CD14-positive monocyte (primary cell): ENCODE results near the gene DCUN1D5. TPM values are rescaled to one million over a fixed set of nuclear protein-coding genes. Genes with fewer than 3 reads are reported as not detected.

ENCODE experiments used
- DNase-seq, 3 donors: peaks; one replicate each; pipeline ENCODE4 v3.0.0-alpha.2; 2011 to 2022
- H2AFZ ChIP-seq: 2 replicates; pipeline ENCODE4 v1.6.0; 2012; ENCODE audit warnings: mild to moderate bottlenecking, low read depth, low read length, inconsistent platforms; ENCODE audit not compliant: insufficient read depth, poor library complexity, severe bottlenecking
- H3K27ac ChIP-seq, 2 donors: 1 replicate in 1 of 2; 2 replicates in 1 of 2; pipeline ENCODE4 v1.5.1; 2012 to 2013; ENCODE audit warnings: low read length in 2 of 2, control low read depth in 1 of 2, inconsistent platforms in 1 of 2, low read depth in 1 of 2, mild to moderate bottlenecking in 1 of 2
- H3K27me3 ChIP-seq, 2 donors: one replicate each; pipeline versions ENCODE4 v1.6.0 to v1.6.1; 2011 to 2013; ENCODE audit warnings: low read length in 2 of 2; ENCODE audit not compliant: control insufficient read depth in 2 of 2, insufficient read depth in 2 of 2
- H3K36me3 ChIP-seq, 2 donors: replicated peaks in 1 of 2; 1 replicate in 1 of 2; 2 replicates in 1 of 2; pipeline versions ENCODE4 v1.5.1 to v1.6.1; 2012 to 2013; ENCODE audit warnings: low read length in 2 of 2, control low read depth in 1 of 2, inconsistent platforms in 1 of 2, mild to moderate bottlenecking in 1 of 2; ENCODE audit not compliant: insufficient read depth in 2 of 2, control insufficient read depth in 1 of 2
- H3K4me1 ChIP-seq, 2 donors: 1 replicate in 1 of 2; 2 replicates in 1 of 2; pipeline versions ENCODE4 v1.5.1 to v1.6.1; 2012 to 2013; ENCODE audit warnings: low read length in 2 of 2, control low read depth in 1 of 2, inconsistent platforms in 1 of 2, mild to moderate bottlenecking in 1 of 2, moderate library complexity in 1 of 2; ENCODE audit not compliant: insufficient read depth in 2 of 2, control insufficient read depth in 1 of 2
- H3K4me2 ChIP-seq: replicated peaks from 2 replicates; pipeline ENCODE3; 2012; ENCODE audit warnings: low read length, moderate library complexity, mild to moderate bottlenecking; ENCODE audit not compliant: poor library complexity, severe bottlenecking; ENCODE audit errors: extremely low read depth
- H3K4me3 ChIP-seq, 3 experiments: fragments of 200-600 bp in 1 of 3; sonication (generic) in 1 of 3; replicated peaks in 1 of 3; 1 replicate in 2 of 3; 2 replicates in 1 of 3; pipeline ENCODE4 v1.5.1; 2011 to 2013; ENCODE audit warnings: low read length in 3 of 3, mild to moderate bottlenecking in 3 of 3, control low read depth in 2 of 3, low read depth in 2 of 3, inconsistent platforms in 1 of 3, moderate library complexity in 1 of 3
- H3K79me2 ChIP-seq: 2 replicates; pipeline ENCODE4 v1.6.0; 2012; ENCODE audit warnings: mild to moderate bottlenecking, control low read depth, inconsistent platforms, low read length, moderate library complexity; ENCODE audit not compliant: insufficient read depth
- H3K9ac ChIP-seq: 2 replicates; pipeline ENCODE4 v1.6.0; 2017; ENCODE audit warnings: low read length, mild to moderate bottlenecking; ENCODE audit not compliant: insufficient read depth, poor library complexity, severe bottlenecking
- H3K9me3 ChIP-seq, 2 donors: replicated peaks in 1 of 2; 1 replicate in 1 of 2; 2 replicates in 1 of 2; pipeline versions ENCODE4 v1.5.1 to v1.6.1; 2012 to 2013; ENCODE audit warnings: low read length in 2 of 2, control low read depth in 1 of 2; ENCODE audit not compliant: control insufficient read depth in 1 of 2, insufficient read depth in 1 of 2
- H4K20me1 ChIP-seq: 2 replicates; pipeline ENCODE4 v1.6.0; 2012; ENCODE audit warnings: mild to moderate bottlenecking, low read length, control low read depth, moderate library complexity; ENCODE audit not compliant: insufficient read depth
- H3K27ac Mint-ChIP-seq, 7 donors: one replicate each; pipeline ENCODE4 v1.8.0; 2020; ENCODE audit warnings: mild to moderate bottlenecking in 7 of 7, mixed read lengths in 7 of 7, moderate library complexity in 6 of 7, inconsistent platforms in 2 of 7
- H3K27me3 Mint-ChIP-seq, 3 donors: one replicate each; pipeline ENCODE4 v1.8.0; 2021 to 2022; ENCODE audit warnings: low read depth in 3 of 3, mild to moderate bottlenecking in 3 of 3, mixed read lengths in 3 of 3, moderate library complexity in 3 of 3, inconsistent platforms in 1 of 3
- H3K36me3 Mint-ChIP-seq, 2 donors: one replicate each; pipeline ENCODE4 v1.8.0; 2020; ENCODE audit warnings: mixed read lengths in 2 of 2, inconsistent platforms in 1 of 2, mild to moderate bottlenecking in 1 of 2
- H3K4me1 Mint-ChIP-seq: one replicate; pipeline ENCODE4 v1.8.0; 2020; ENCODE audit warnings: mild to moderate bottlenecking, mixed read lengths
- H3K4me3 Mint-ChIP-seq, 2 donors: one replicate each; pipeline ENCODE4 v1.8.0; 2020; ENCODE audit warnings: mild to moderate bottlenecking in 2 of 2, mixed read lengths in 2 of 2, moderate library complexity in 1 of 2
- H3K9me3 Mint-ChIP-seq, 7 donors: one replicate each; pipeline ENCODE4 v1.8.0; 2020 to 2022; ENCODE audit warnings: mixed read lengths in 7 of 7, mild to moderate bottlenecking in 6 of 7, moderate library complexity in 6 of 7, inconsistent platforms in 2 of 7
- WGBS: methylation state at CpG from one replicate; pipeline ENCODE4 v1.1.5; 2013; ENCODE audit warnings: missing lambda C conversion rate; ENCODE audit not compliant: insufficient coverage; 5-methylcytosine and 5-hydroxymethylcytosine counted together
- intact Hi-C, 2 donors: fragments of 100-400 bp; cut with micrococcal nuclease; formaldehyde crosslinking; loops; one replicate each; pipeline versions ENCODE4 v1.15.0 to v1.15.1; 2023
- polyA plus RNA-seq, 3 donors: library from polyadenylated mRNA; depleted of rRNA in 1 of 3; unstranded in 2 of 3; stranded (reverse) in 1 of 3; fragments of 300-500 nt in 2 of 3; fragments of >200 nt in 1 of 3; fragmentation: Illumina TruSeq in 2 of 3; gene quantifications; 1 replicate in 2 of 3; 2 replicates in 1 of 3; pipeline ENCODE4 v1.2.3, GENCODE V29; 2012 to 2021
- TF ChIP-seq, protein P1 (sequence below): fragments of 200-600 bp; IDR thresholded peaks from one replicate; pipeline ENCODE4 v1.8.0; 2022; ENCODE audit warnings: antibody characterized with exemption, mild to moderate bottlenecking

The DCUN1D5 gene
- polyA plus RNA-seq, 3 donors, result 7.8 to 20.3 (median 19.5) TPM

DNA sequence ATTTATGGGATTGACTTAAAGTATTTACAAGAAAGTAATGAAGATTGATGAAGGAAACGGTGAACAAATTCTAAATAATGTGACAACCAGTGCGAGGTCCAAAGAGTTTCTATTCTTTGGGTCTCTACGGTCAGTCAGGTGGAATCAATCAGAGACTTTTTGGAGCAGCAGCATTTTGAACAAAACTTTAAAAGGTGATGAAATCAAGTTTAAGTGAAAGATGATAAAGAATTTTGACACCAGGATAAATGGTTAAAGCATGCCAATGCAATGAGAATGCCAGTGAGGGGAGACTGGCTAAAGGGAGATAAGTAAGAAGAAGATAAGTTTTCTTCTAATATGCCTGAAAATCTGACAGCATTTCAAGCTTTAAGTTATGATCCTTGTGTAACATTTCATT is 67.9 kb downstream of the DCUN1D5 start:
- no peak overlapping the region for H3K4me2 ChIP-seq
- H2AFZ ChIP-seq, result no peak overlapping the region
- no peak overlapping the region for H3K4me3 ChIP-seq
- H3K9ac ChIP-seq, result no peak overlapping the region
- DNase-seq, result no peak
- H3K27me3 ChIP-seq, result no peaks in the 10 kb centered on the region
- Mint-ChIP-seq H3K27me3 (peaks cover 0 to 5% (median under 1%) of the 10 kb centered on the region in 3 donors), H3K4me3 (no peak overlapping the region), H3K36me3 (no peaks in the 10 kb centered on the region), H3K4me1 (no peaks in the 10 kb centered on the region), H3K27ac (no peak overlapping the region), H3K9me3 (peaks cover 0 to 2% (median 0%) of the 10 kb centered on the region in 7 donors)
- 97% methylated on average over 3 of the region's 3 CpGs for WGBS
- no peaks in the 10 kb centered on the region for H4K20me1 ChIP-seq
- H3K27ac ChIP-seq, result no peak overlapping the region
- intact Hi-C loops, result no loop called here
- TF ChIP-seq, protein P1, sequence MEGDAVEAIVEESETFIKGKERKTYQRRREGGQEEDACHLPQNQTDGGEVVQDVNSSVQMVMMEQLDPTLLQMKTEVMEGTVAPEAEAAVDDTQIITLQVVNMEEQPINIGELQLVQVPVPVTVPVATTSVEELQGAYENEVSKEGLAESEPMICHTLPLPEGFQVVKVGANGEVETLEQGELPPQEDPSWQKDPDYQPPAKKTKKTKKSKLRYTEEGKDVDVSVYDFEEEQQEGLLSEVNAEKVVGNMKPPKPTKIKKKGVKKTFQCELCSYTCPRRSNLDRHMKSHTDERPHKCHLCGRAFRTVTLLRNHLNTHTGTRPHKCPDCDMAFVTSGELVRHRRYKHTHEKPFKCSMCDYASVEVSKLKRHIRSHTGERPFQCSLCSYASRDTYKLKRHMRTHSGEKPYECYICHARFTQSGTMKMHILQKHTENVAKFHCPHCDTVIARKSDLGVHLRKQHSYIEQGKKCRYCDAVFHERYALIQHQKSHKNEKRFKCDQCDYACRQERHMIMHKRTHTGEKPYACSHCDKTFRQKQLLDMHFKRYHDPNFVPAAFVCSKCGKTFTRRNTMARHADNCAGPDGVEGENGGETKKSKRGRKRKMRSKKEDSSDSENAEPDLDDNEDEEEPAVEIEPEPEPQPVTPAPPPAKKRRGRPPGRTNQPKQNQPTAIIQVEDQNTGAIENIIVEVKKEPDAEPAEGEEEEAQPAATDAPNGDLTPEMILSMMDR, result no peak
- no peaks in the 10 kb centered on the region for H3K79me2 ChIP-seq
- H3K36me3 ChIP-seq, result no peaks in the 10 kb centered on the region
- no peaks in the 10 kb centered on the region for H3K9me3 ChIP-seq
- H3K4me1 ChIP-seq, result no peaks in the 10 kb centered on the region

DNA sequence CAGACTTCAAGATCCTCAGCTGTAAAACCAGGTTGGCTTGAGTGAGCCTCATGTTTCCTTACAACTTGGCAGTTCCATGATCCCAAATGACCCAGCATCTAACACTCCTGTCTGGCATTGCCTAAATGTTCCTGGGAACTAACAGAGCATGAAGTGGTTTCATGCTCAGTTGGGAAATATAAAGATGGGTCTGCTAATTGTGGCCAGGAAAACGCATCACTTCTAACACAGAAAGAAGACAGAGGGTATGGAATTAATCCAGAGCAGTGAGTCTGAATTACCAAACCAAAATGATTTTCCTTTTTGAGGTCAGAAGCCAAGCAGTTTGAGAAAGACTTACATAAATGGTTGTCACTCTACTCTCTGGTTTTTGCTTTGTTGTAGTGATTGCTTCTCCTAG is 75.9 kb downstream of the DCUN1D5 start:
- no peaks in the 10 kb centered on the region for H3K79me2 ChIP-seq
- H3K4me2 ChIP-seq, result no peak overlapping the region
- Mint-ChIP-seq H3K4me1 (no peaks in the 10 kb centered on the region), H3K9me3 (peaks cover 0 to 4% (median 2%) of the 10 kb centered on the region in 7 donors), H3K4me3 (no peak overlapping the region), H3K36me3 (no peaks in the 10 kb centered on the region), H3K27me3 (peaks cover 0 to 3% (median 0%) of the 10 kb centered on the region in 3 donors), H3K27ac (no peak overlapping the region)
- no peaks in the 10 kb centered on the region for H4K20me1 ChIP-seq
- no peak for DNase-seq
- H3K4me3 ChIP-seq, result no peak overlapping the region
- no peaks in the 10 kb centered on the region for H3K9me3 ChIP-seq
- H2AFZ ChIP-seq, result no peak overlapping the region
- no peaks in the 10 kb centered on the region for H3K27me3 ChIP-seq
- TF ChIP-seq, protein P1, result no peak
- H3K36me3 ChIP-seq, result no peaks in the 10 kb centered on the region
- intact Hi-C loops, result no loop called here
- WGBS, result no CpG with 5 or more reads among the region's 1 CpG
- no peak overlapping the region for H3K27ac ChIP-seq
- no peaks in the 10 kb centered on the region for H3K4me1 ChIP-seq
- H3K9ac ChIP-seq, result no peak overlapping the region
